Adrenal gland (tissue), 12 donors: ENCODE results near the gene ANKRD24. TPM values are rescaled to one million over a fixed set of nuclear protein-coding genes. Genes with fewer than 3 reads are reported as not detected.

Experiments used
- DNase-seq, 7 donors: peaks; one replicate each; pipeline ENCODE4 v3.0.0-alpha.2; 2019 to 2020
- H3K27ac ChIP-seq, 5 donors: fragments of 200-600 bp; sonication (generic) in 4 of 5; 1 replicate in 3 of 5; 2 replicates in 2 of 5; pipeline versions ENCODE4 v1.5.1 to v1.8.0; 2016 to 2020; ENCODE audit warnings: mild to moderate bottlenecking in 1 of 5
- H3K27me3 ChIP-seq: fragments of 200-600 bp; 2 replicates; pipeline ENCODE4 v1.8.0; 2021
- H3K36me3 ChIP-seq, 2 donors: fragments of 200-600 bp; replicated peaks in 1 of 2; 1 replicate in 1 of 2; 2 replicates in 1 of 2; pipeline versions ENCODE4 v1.5.1 to v1.8.0; 2018 to 2022
- H3K4me1 ChIP-seq, 2 donors: fragments of 200-600 bp; replicated peaks in 1 of 2; 1 replicate in 1 of 2; 2 replicates in 1 of 2; pipeline versions ENCODE4 v1.5.1 to v1.8.0; 2018 to 2021
- H3K4me3 ChIP-seq, 4 donors: fragments of 200-600 bp; sonication (generic) in 3 of 4; one replicate each; pipeline ENCODE4 v1.5.1; 2016 to 2018
- H3K9me3 ChIP-seq, 3 donors: fragments of 200-600 bp; sonication (generic) in 1 of 3; replicated peaks in 1 of 3; 1 replicate in 2 of 3; 2 replicates in 1 of 3; pipeline versions ENCODE4 v1.5.1 to v1.8.0; 2016 to 2021
- POLR2A ChIP-seq, 2 donors: fragments of 450-650 bp; IDR thresholded peaks; one replicate each; pipeline ENCODE4 v1.6.1; 2017; ENCODE audit warnings: antibody characterized with exemption in 2 of 2, mild to moderate bottlenecking in 2 of 2, moderate library complexity in 1 of 2
- WGBS, 4 donors: extraction: QIAGEN DNeasy Blood & Tissue Kit in 2 of 4; methylation state at CpG; one replicate each; pipeline versions ENCODE4 v1.1.5 to v1.1.7; 2013 to 2017; 5-methylcytosine and 5-hydroxymethylcytosine counted together
- intact Hi-C, 2 donors: fragments of 100-400 bp; cut with DNase I; formaldehyde crosslinking; loops; one replicate each; pipeline versions ENCODE4 v1.14.1 to v1.15.0; 2022 to 2023
- polyA plus RNA-seq, 3 donors: library from polyadenylated mRNA; stranded (reverse); fragments of 200-250 nt in 2 of 3; fragments of 350-450 nt in 1 of 3; fragmentation: Illumina TruSeq in 1 of 3; extraction: RNeasy Lipid Tissue Mini Kit (QIAGEN cat#74804) in 1 of 3; gene quantifications; one replicate each; pipeline ENCODE4 v1.2.3, GENCODE V29; 2013 to 2014
- total RNA-seq, 9 donors: library from RNA; depleted of rRNA in 4 of 9; stranded (reverse); fragments of >200 nt in 4 of 9; fragments of 120-200 nt in 1 of 9; fragmentation: NEBNext Ultra II Directional in 1 of 9; extraction: Animal tissue kit (Norgen Biotek cat#: 25700) in 1 of 9; gene quantifications; one replicate each; pipeline versions ENCODE4 v1.1.0 to v1.2.4, GENCODE V29; 2013 to 2023
- TF ChIP-seq, protein P1 (sequence below), 6 experiments: fragments of 450-650 bp in 4 of 6; fragments of 200-600 bp in 2 of 6; sonication (generic) in 1 of 6; IDR thresholded peaks; 1 replicate in 5 of 6; 2 replicates in 1 of 6; pipeline versions ENCODE4 v1.5.1 to v1.8.0; 2016 to 2021; ENCODE audit warnings: antibody characterized with exemption in 6 of 6, mild to moderate bottlenecking in 2 of 6, moderate library complexity in 1 of 6
- donor health status: healthy with polysubstance abuse.
- donor health status: Bipolar disorder and iron deficiency.
- donor health status: DM: yes; HTN: yes; CAD: no.
- donor health status: DM: no; HTN: no; CAD: no.
- donor health status: DM: no; HTN: no; CAD: no.
- donor health status: DM: yes; HTN: yes; CAD: no.

ANKRD24 gene
- total and polyA plus RNA-seq, 12 donors, result 1.1 to 17.2 (median 3.2) TPM

DNA sequence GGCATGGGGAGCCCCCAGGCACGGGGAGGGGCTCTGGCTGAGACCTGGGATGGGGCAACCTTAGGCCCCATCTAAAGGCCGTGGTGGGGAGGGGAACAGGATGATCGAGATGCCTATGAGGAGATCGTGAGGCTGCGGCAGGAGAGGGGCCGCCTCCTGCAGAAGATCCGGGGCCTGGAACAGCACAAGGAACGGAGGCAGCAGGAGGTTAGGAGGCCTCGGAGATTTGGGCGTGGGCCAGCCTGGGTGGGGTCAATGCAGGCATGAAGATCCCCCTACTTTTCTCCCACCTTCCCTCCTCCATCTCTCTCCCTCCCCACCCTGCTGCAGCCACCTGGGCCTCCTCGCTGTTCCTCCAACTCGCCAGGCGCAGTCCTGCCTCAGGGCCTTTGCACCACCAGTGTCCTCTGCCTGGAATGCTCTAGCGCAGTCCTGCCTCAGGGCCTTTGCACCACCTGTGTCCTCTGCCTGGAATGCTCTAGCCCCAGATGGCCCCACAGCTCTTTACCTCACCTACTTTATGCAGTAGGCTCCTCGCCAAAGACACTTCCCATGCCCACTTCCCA is 27.8 kb downstream of the ANKRD24 start:
- Histone ChIP-seq H3K27me3 (no peaks in the 10 kb centered on the region), H3K9me3 (no peaks in the 10 kb centered on the region), H3K27ac (no peak overlapping the region), H3K36me3 (no peaks in the 10 kb centered on the region), H3K4me1 (no peaks in the 10 kb centered on the region), H3K4me3 (no peak overlapping the region)
- 75 to 87% (median 80%) methylated on average over 12 to 15 of the region's 15 CpGs for WGBS, 4 donors
- TF ChIP-seq POLR2A (IDR thresholded peaks at IDR 0.05), result no peak
- TF ChIP-seq, protein P1, sequence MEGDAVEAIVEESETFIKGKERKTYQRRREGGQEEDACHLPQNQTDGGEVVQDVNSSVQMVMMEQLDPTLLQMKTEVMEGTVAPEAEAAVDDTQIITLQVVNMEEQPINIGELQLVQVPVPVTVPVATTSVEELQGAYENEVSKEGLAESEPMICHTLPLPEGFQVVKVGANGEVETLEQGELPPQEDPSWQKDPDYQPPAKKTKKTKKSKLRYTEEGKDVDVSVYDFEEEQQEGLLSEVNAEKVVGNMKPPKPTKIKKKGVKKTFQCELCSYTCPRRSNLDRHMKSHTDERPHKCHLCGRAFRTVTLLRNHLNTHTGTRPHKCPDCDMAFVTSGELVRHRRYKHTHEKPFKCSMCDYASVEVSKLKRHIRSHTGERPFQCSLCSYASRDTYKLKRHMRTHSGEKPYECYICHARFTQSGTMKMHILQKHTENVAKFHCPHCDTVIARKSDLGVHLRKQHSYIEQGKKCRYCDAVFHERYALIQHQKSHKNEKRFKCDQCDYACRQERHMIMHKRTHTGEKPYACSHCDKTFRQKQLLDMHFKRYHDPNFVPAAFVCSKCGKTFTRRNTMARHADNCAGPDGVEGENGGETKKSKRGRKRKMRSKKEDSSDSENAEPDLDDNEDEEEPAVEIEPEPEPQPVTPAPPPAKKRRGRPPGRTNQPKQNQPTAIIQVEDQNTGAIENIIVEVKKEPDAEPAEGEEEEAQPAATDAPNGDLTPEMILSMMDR (IDR thresholded peaks at IDR 0.05), result no peak
- no peak for DNase-seq
- intact Hi-C loops, result no loop called here

- H3K4me1 ChIP-seq, result no peaks in the 10 kb centered on the region
- H3K9me3 ChIP-seq, result no peaks in the 10 kb centered on the region
- no peaks in the 10 kb centered on the region for H3K36me3 ChIP-seq
- no peak overlapping the region for H3K4me3 ChIP-seq
- intact Hi-C loops, result no loop called here
- TF ChIP-seq, protein P1 (IDR thresholded peaks at IDR 0.05), result no peak
- TF ChIP-seq POLR2A (IDR thresholded peaks at IDR 0.05), result no peak
- 73 to 90% (median 82%) methylated on average over 3 of the region's 3 CpGs for WGBS, 4 donors
- H3K27me3 ChIP-seq, result no peaks in the 10 kb centered on the region
- no peak overlapping the region for H3K27ac ChIP-seq
- no peak for DNase-seq
Measured at GRCh38 chr19:4213116-4213515, 30.6 kb downstream of the ANKRD24 start.

DNA sequence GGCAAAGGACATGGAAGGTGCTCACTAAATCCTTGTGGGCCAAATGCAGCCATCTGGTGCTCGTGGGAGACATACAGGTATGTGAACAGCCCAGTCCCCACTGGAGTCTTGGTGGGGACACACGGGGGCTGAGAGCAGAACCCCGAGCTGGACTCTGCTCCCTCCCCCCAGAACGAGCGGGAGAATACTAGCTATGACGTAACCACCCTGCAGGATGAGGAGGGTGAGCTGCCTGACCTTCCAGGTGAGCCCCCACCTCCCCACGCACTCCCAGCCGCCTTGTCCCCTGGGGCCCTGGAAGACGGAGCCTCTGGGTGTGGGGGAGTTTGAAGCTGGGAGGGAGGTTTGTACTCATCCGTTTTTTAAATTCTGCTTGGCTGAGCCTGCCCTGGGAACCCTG is 33.3 kb downstream of the ANKRD24 start:
- intact Hi-C loops, result no loop called here
- no peak overlapping the region for H3K27ac ChIP-seq
- no peaks in the 10 kb centered on the region for H3K9me3 ChIP-seq
- H3K27me3 ChIP-seq, result no peaks in the 10 kb centered on the region
- TF ChIP-seq POLR2A (IDR thresholded peaks at IDR 0.05), result no peak
- TF ChIP-seq, protein P1 (IDR thresholded peaks at IDR 0.05), result no peak
- H3K36me3 ChIP-seq, result no peaks in the 10 kb centered on the region
- DNase-seq, result no peak
- H3K4me1 ChIP-seq, result no peaks in the 10 kb centered on the region
- WGBS, 4 donors, result 50 to 65% (median 61%) methylated on average over 8 to 10 of the region's 10 CpGs
- H3K4me3 ChIP-seq, result no peak overlapping the region

DNA sequence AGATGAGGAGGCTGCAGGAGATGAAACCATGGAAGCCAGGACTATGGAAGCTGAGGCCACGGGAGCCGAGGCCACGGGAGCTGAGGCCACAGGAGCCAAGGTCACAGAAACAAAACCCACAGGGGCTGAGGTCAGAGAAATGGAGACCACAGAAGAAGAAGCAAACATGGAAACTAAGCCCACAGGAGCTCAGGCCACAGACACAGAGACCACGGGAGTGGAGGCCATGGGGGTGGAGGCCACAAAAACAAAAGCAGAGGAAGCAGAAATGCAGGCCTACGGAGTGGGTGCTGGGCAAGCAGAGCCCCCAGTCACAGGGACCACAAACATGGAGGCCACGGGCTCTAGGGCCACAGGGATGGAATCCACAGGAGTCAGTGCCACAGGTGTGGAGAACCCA is 34.4 kb downstream of the ANKRD24 start:
- intact Hi-C loops, result no loop called here
- 74 to 89% (median 79%) methylated on average over 5 to 6 of the region's 6 CpGs for WGBS, 4 donors
- H3K4me3 ChIP-seq, result no peak overlapping the region

More for the DNA sequence above, 34.4 kb downstream of the ANKRD24 start:
- no peaks in the 10 kb centered on the region for H3K27me3 ChIP-seq
- H3K36me3 ChIP-seq, result no peaks in the 10 kb centered on the region
- no peaks in the 10 kb centered on the region for H3K4me1 ChIP-seq
- TF ChIP-seq POLR2A (IDR thresholded peaks at IDR 0.05), result no peak
- TF ChIP-seq, protein P1 (IDR thresholded peaks at IDR 0.05), result no peak
- DNase-seq, result no peak
- H3K27ac ChIP-seq, result no peak overlapping the region
- H3K9me3 ChIP-seq, result no peaks in the 10 kb centered on the region
